Measurements from ENCODE around the gene MYH11.

DNA sequence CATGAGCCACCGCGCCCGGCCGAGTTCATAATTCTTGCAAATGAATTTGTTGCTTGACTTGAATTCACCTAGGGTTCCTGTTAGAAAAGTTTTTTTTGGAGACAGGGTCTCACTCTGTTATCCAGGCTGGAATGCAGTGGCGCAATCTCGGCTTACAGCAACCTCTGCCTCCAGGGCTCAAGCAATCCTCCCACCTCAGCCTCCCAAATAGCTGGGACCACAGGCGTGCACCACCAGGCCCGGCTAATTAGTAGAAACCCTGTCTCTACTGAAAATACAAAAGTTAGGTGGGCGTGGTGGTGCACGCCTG lies 99.8 kb downstream of the MYH11 start:
- TF ChIP-seq, protein P1, sequence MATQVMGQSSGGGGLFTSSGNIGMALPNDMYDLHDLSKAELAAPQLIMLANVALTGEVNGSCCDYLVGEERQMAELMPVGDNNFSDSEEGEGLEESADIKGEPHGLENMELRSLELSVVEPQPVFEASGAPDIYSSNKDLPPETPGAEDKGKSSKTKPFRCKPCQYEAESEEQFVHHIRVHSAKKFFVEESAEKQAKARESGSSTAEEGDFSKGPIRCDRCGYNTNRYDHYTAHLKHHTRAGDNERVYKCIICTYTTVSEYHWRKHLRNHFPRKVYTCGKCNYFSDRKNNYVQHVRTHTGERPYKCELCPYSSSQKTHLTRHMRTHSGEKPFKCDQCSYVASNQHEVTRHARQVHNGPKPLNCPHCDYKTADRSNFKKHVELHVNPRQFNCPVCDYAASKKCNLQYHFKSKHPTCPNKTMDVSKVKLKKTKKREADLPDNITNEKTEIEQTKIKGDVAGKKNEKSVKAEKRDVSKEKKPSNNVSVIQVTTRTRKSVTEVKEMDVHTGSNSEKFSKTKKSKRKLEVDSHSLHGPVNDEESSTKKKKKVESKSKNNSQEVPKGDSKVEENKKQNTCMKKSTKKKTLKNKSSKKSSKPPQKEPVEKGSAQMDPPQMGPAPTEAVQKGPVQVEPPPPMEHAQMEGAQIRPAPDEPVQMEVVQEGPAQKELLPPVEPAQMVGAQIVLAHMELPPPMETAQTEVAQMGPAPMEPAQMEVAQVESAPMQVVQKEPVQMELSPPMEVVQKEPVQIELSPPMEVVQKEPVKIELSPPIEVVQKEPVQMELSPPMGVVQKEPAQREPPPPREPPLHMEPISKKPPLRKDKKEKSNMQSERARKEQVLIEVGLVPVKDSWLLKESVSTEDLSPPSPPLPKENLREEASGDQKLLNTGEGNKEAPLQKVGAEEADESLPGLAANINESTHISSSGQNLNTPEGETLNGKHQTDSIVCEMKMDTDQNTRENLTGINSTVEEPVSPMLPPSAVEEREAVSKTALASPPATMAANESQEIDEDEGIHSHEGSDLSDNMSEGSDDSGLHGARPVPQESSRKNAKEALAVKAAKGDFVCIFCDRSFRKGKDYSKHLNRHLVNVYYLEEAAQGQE (IDR thresholded peaks at IDR 0.05; ENCODE audit: borderline replicate concordance), result no peak
- TF ChIP-seq, protein P2, sequence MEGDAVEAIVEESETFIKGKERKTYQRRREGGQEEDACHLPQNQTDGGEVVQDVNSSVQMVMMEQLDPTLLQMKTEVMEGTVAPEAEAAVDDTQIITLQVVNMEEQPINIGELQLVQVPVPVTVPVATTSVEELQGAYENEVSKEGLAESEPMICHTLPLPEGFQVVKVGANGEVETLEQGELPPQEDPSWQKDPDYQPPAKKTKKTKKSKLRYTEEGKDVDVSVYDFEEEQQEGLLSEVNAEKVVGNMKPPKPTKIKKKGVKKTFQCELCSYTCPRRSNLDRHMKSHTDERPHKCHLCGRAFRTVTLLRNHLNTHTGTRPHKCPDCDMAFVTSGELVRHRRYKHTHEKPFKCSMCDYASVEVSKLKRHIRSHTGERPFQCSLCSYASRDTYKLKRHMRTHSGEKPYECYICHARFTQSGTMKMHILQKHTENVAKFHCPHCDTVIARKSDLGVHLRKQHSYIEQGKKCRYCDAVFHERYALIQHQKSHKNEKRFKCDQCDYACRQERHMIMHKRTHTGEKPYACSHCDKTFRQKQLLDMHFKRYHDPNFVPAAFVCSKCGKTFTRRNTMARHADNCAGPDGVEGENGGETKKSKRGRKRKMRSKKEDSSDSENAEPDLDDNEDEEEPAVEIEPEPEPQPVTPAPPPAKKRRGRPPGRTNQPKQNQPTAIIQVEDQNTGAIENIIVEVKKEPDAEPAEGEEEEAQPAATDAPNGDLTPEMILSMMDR (IDR thresholded peaks at IDR 0.05; ENCODE audit: poor library complexity, severe bottlenecking), result no peak
- no peak for TF ChIP-seq TAF1 (IDR thresholded peaks at IDR 0.05; ENCODE audit: low read depth)
- no peak for TF ChIP-seq EZH2 (IDR thresholded peaks at IDR 0.05; ENCODE audit: borderline replicate concordance, insufficient read depth, low read length, poor library complexity, severe bottlenecking)

All from neural cell (in vitro differentiated cells).